Measurements from ENCODE around the gene APLP2. TPM values are rescaled to one million over a fixed set of nuclear protein-coding genes. Genes with fewer than 3 reads are reported as not detected.

Gene APLP2
- total RNA-seq, 1 experiment from 2014 or later = 345 TPM

- Histone ChIP-seq H3K9me3 (ENCODE audit: low read length) (no peaks in the 10 kb centered on the region), H3K36me3 (ENCODE audit: low read depth, low read length) (no peaks in the 10 kb centered on the region), H3K4me3 (ENCODE audit: low read length) (no peak overlapping the region), H3K79me2 (ENCODE audit: low read length) (peaks cover 93% of the 10 kb centered on the region), H3K4me2 (ENCODE audit: low read length) (no peak overlapping the region), H3K9ac (ENCODE audit: low read length) (no peak overlapping the region), H3K27ac (ENCODE audit: low read length) (no peak overlapping the region), H4K20me1 (ENCODE audit: low read length) (peaks cover 66% of the 10 kb centered on the region), H2AFZ (ENCODE audit: low read length) (no peak overlapping the region), H3K4me1 (ENCODE audit: insufficient read depth, low read length) (peaks cover 19% of the 10 kb centered on the region), H3K27me3 (ENCODE audit: low read length) (no peaks in the 10 kb centered on the region), H3F3A (ENCODE audit: low read length, unreplicated experiment) (no peaks in the 10 kb centered on the region), H3K9me2 (replicated peaks; ENCODE audit: low read length) (no peaks in the 10 kb centered on the region)
- no peak for TF ChIP-seq CTCF (conservative IDR thresholded peaks at IDR 0.05; ENCODE audit: low read depth, low read length)
- TF ChIP-seq EZH2 (IDR thresholded peaks at IDR 0.05; ENCODE audit: low read length, unreplicated experiment) = no peak
- no peak for TF ChIP-seq EZH2phosphoT487 (IDR thresholded peaks at IDR 0.05; ENCODE audit: borderline replicate concordance, low read length)
- ATAC-seq (no peak), DNase-seq (no peak)
- BruUV-seq (replicated peaks) = no TSS peak
- CTCF ChIA-PET = interaction anchor here (1.0 kb wide), 1 partner anchor 163 kb away, joined by 4 read pairs; no protein-coding TSS in a partner anchor
- POLR2A ChIA-PET (ENCODE audit: unreplicated experiment) = interaction anchor here (0.5 to 0.6 kb wide), 2 partner anchors 15 to 94 kb away, joined by 4 to 5 read pairs; no protein-coding TSS in a partner anchor
- intact Hi-C loops (cut with micrococcal nuclease) = no loop called here
These were observed 16.1 kb downstream of the APLP2 start for GRCh38 chr11:130085671-130086290.

GRCh38 chr11:130086669-130087068 is 17.0 kb downstream of the APLP2 start:
- H3K4me2 ChIP-seq (ENCODE audit: low read length) = no peak overlapping the region
- POLR2A ChIA-PET (ENCODE audit: unreplicated experiment) = interaction anchor here (0.5 kb wide), 1 partner anchor 16 kb away, joined by 4 read pairs; no protein-coding TSS in a partner anchor
- no peaks in the 10 kb centered on the region for H3K9me3 ChIP-seq (ENCODE audit: low read length)
- no peak overlapping the region for H3K9ac ChIP-seq (ENCODE audit: low read length)
- H3K36me3 ChIP-seq (ENCODE audit: low read depth, low read length) = no peaks in the 10 kb centered on the region
- peaks cover 19% of the 10 kb centered on the region for H3K4me1 ChIP-seq (ENCODE audit: insufficient read depth, low read length)
- H3K79me2 ChIP-seq (ENCODE audit: low read length) = peaks cover 84% of the 10 kb centered on the region
- H3K4me3 ChIP-seq (ENCODE audit: low read length) = no peak overlapping the region
- CTCF ChIA-PET = interaction anchor here (1.0 kb wide), 1 partner anchor 163 kb away, joined by 4 read pairs; no protein-coding TSS in a partner anchor
- peaks cover 58% of the 10 kb centered on the region for H4K20me1 ChIP-seq (ENCODE audit: low read length)
- no TSS peak for BruUV-seq (replicated peaks)
- H2AFZ ChIP-seq (ENCODE audit: low read length) = no peak overlapping the region
- no peaks in the 10 kb centered on the region for H3K9me2 ChIP-seq (replicated peaks; ENCODE audit: low read length)
- no peaks in the 10 kb centered on the region for H3K27me3 ChIP-seq (ENCODE audit: low read length)
- no peak for TF ChIP-seq CTCF (conservative IDR thresholded peaks at IDR 0.05; ENCODE audit: low read depth, low read length)
- no peak for TF ChIP-seq EZH2phosphoT487 (IDR thresholded peaks at IDR 0.05; ENCODE audit: borderline replicate concordance, low read length)
- no peak for TF ChIP-seq EZH2 (IDR thresholded peaks at IDR 0.05; ENCODE audit: low read length, unreplicated experiment)
- no peak overlapping the region for H3K27ac ChIP-seq (ENCODE audit: low read length)
- DNase-seq (no peak), ATAC-seq (no peak)
- intact Hi-C loops (cut with micrococcal nuclease) = no loop called here
- no peaks in the 10 kb centered on the region for H3F3A ChIP-seq (ENCODE audit: low read length, unreplicated experiment)

GRCh38 chr11:130087294-130087926 is 17.7 kb downstream of the APLP2 start:
- TF ChIP-seq CTCF (conservative IDR thresholded peaks at IDR 0.05; ENCODE audit: low read depth, low read length) (no peak), EZH2 (IDR thresholded peaks at IDR 0.05; ENCODE audit: low read length, unreplicated experiment) (no peak), EZH2phosphoT487 (IDR thresholded peaks at IDR 0.05; ENCODE audit: borderline replicate concordance, low read length) (no peak)
- DNase-seq (no peak), ATAC-seq (no peak)
- Histone ChIP-seq H3K9me2 (replicated peaks; ENCODE audit: low read length) (no peaks in the 10 kb centered on the region), H3K4me3 (ENCODE audit: low read length) (no peak overlapping the region), H3F3A (ENCODE audit: low read length, unreplicated experiment) (no peaks in the 10 kb centered on the region), H3K4me1 (ENCODE audit: insufficient read depth, low read length) (peaks cover 19% of the 10 kb centered on the region), H3K79me2 (ENCODE audit: low read length) (peaks cover 76% of the 10 kb centered on the region), H3K9ac (ENCODE audit: low read length) (no peak overlapping the region), H4K20me1 (ENCODE audit: low read length) (peaks cover 56% of the 10 kb centered on the region), H3K27ac (ENCODE audit: low read length) (no peak overlapping the region), H3K27me3 (ENCODE audit: low read length) (no peaks in the 10 kb centered on the region), H3K4me2 (ENCODE audit: low read length) (no peak overlapping the region), H3K9me3 (ENCODE audit: low read length) (no peaks in the 10 kb centered on the region), H3K36me3 (ENCODE audit: low read depth, low read length) (no peaks in the 10 kb centered on the region), H2AFZ (ENCODE audit: low read length) (no peak overlapping the region)
- ChIA-PET POLR2A (ENCODE audit: unreplicated experiment) (no interaction called here), CTCF (no interaction called here)
- intact Hi-C loops (cut with micrococcal nuclease) = no loop called here
- BruUV-seq (replicated peaks) = no TSS peak
